ENCODE measurements around the gene SLC6A6. TPM values are rescaled to one million over a fixed set of nuclear protein-coding genes. Genes with fewer than 3 reads are reported as not detected.
A peak's percentile ranks its signal among the peaks of the same experiment; 100 is the strongest.

Gene SLC6A6
- total RNA-seq, 4 donors from 2014 or later, result 15.0 to 36.2 (median 23.7) TPM

GRCh38 chr3:14428087-14429033 is 26.0 kb downstream of the SLC6A6 start:
- intact Hi-C loops (cut with DNase I), result no loop called here

GRCh38 chr3:14429237-14429636 is 26.8 kb downstream of the SLC6A6 start:
- no peaks in the 10 kb centered on the region for H3K27me3 ChIP-seq
- intact Hi-C loops (cut with DNase I), result no loop called here
- DNase-seq (ENCODE audit: extremely low spot score), result no peak
- H3K36me3 ChIP-seq, result no peaks in the 10 kb centered on the region
- H3K4me1 ChIP-seq, result peaks cover 35 to 83% (median 79%) of the 10 kb centered on the region in 4 donors
- 65% methylated on average over 5 of the region's 5 CpGs for WGBS
- H3K9me3 ChIP-seq, result no peaks in the 10 kb centered on the region
- H3K4me3 ChIP-seq, result no peak overlapping the region
- peak overlapping the region in 1 of 4 donors; percentile 19 for H3K27ac ChIP-seq (replicated peaks in 1 of 4)
- TF ChIP-seq, protein P1, sequence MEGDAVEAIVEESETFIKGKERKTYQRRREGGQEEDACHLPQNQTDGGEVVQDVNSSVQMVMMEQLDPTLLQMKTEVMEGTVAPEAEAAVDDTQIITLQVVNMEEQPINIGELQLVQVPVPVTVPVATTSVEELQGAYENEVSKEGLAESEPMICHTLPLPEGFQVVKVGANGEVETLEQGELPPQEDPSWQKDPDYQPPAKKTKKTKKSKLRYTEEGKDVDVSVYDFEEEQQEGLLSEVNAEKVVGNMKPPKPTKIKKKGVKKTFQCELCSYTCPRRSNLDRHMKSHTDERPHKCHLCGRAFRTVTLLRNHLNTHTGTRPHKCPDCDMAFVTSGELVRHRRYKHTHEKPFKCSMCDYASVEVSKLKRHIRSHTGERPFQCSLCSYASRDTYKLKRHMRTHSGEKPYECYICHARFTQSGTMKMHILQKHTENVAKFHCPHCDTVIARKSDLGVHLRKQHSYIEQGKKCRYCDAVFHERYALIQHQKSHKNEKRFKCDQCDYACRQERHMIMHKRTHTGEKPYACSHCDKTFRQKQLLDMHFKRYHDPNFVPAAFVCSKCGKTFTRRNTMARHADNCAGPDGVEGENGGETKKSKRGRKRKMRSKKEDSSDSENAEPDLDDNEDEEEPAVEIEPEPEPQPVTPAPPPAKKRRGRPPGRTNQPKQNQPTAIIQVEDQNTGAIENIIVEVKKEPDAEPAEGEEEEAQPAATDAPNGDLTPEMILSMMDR (IDR thresholded peaks at IDR 0.05), result no peak
- peak in 1 of 2 donors; percentile 27 for TF ChIP-seq POLR2AphosphoS5 (IDR thresholded peaks at IDR 0.05)

More at GRCh38 chr3:14428087-14429033, 26.0 kb downstream of the SLC6A6 start:
- TF ChIP-seq, protein P1 (IDR thresholded peaks at IDR 0.05), result no peak
- no peak for TF ChIP-seq EP300 (IDR thresholded peaks at IDR 0.05)
- no peak for TF ChIP-seq POLR2AphosphoS5 (IDR thresholded peaks at IDR 0.05)
- no peak for TF ChIP-seq POLR2A (IDR thresholded peaks at IDR 0.05; ENCODE audit: low read depth)
- no peak for DNase-seq (ENCODE audit: extremely low spot score)
- Histone ChIP-seq H3K27me3 (no peaks in the 10 kb centered on the region), H3K4me3 (no peak overlapping the region), H3K9me3 (no peaks in the 10 kb centered on the region), H3K36me3 (no peaks in the 10 kb centered on the region), H3K27ac (replicated peaks in 1 of 4) (peak overlapping the region in 2 of 4 donors; percentile 5 to 19), H3K4me1 (peaks cover 30 to 84% (median 81%) of the 10 kb centered on the region in 4 donors)
- WGBS, result 80% methylated on average over 6 of the region's 7 CpGs

DNA sequence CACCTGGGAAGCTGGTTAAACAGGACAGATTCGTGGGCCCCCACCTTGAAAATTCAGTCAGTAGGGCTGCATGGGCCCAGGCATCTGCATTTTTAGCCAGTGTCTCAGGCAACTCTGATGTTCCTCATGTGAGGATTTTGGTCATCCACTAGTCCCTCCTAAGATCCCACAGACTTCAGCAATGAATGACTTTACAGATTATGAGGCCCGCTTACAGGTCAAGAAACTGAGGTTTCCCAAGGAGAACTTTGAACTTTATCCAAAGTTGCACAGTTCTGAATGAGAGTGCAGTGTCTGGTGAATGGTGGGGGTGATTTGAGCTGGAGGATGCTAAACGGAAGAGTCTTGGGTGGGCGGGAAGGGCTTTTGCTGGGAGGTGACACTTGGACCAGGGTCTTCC is 27.2 kb downstream of the SLC6A6 start:
- Histone ChIP-seq H3K36me3 (no peaks in the 10 kb centered on the region), H3K27me3 (no peaks in the 10 kb centered on the region), H3K27ac (replicated peaks in 1 of 4) (no peak overlapping the region), H3K4me3 (no peak overlapping the region), H3K4me1 (peaks cover 39 to 83% (median 79%) of the 10 kb centered on the region in 4 donors), H3K9me3 (no peaks in the 10 kb centered on the region)
- no peak for DNase-seq (ENCODE audit: extremely low spot score)
- TF ChIP-seq POLR2A (IDR thresholded peaks at IDR 0.05; ENCODE audit: low read depth) (no peak), EP300 (IDR thresholded peaks at IDR 0.05) (no peak), POLR2AphosphoS5 (IDR thresholded peaks at IDR 0.05) (no peak)
- TF ChIP-seq, protein P1 (IDR thresholded peaks at IDR 0.05), result no peak
- 98% methylated on average over 4 of the region's 4 CpGs for WGBS
- intact Hi-C loops (cut with DNase I), result no loop called here

DNA sequence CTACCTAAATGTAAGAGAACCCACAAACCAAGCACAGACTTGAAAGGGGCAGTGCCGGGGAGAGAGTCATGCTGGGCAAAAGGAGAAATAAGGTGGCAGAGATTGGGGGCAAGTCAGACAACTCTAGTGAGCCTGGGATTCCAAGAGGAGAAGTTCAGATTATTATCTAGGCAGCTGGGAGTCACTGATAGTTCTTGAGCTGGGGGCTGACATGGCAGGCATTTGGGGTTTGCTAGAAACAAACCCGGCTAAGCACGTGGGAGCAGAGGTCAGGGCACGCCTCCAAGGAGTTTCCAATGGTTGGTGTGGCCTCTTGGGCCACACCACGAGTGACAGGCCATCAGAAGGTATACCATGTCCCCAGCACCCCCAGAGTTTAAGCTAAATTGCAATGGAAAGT is 27.6 kb downstream of the SLC6A6 start:
- TF ChIP-seq POLR2A (IDR thresholded peaks at IDR 0.05; ENCODE audit: low read depth), result no peak
- intact Hi-C loops (cut with DNase I), result no loop called here
- Histone ChIP-seq H3K4me1 (peaks cover 43 to 83% (median 79%) of the 10 kb centered on the region in 4 donors), H3K9me3 (no peaks in the 10 kb centered on the region), H3K4me3 (no peak overlapping the region), H3K27me3 (no peaks in the 10 kb centered on the region), H3K27ac (replicated peaks in 1 of 4) (no peak overlapping the region), H3K36me3 (no peaks in the 10 kb centered on the region)
- DNase-seq (ENCODE audit: extremely low spot score), result no peak
- 76% methylated on average over 4 of the region's 5 CpGs for WGBS

GRCh38 chr3:14430706-14431451 is 28.5 kb downstream of the SLC6A6 start:
- no peak for DNase-seq (ENCODE audit: extremely low spot score)
- Histone ChIP-seq H3K4me3 (no peak overlapping the region), H3K27ac (replicated peaks in 1 of 4) (peak overlapping the region; percentile 26 to 61 (median 56)), H3K9me3 (no peaks in the 10 kb centered on the region), H3K27me3 (no peaks in the 10 kb centered on the region), H3K36me3 (no peaks in the 10 kb centered on the region), H3K4me1 (peaks cover 51 to 84% (median 81%) of the 10 kb centered on the region in 4 donors)
- intact Hi-C loops (cut with DNase I), result no loop called here
- TF ChIP-seq POLR2AphosphoS5 (IDR thresholded peaks at IDR 0.05), result no peak
- TF ChIP-seq, protein P1 (IDR thresholded peaks at IDR 0.05), result no peak
- TF ChIP-seq POLR2A (IDR thresholded peaks at IDR 0.05; ENCODE audit: low read depth), result no peak
- TF ChIP-seq EP300 (IDR thresholded peaks at IDR 0.05), result no peak
- 86% methylated on average over 12 of the region's 12 CpGs for WGBS
